ENCODE results near the gene MEGF11. TPM values are rescaled to one million over a fixed set of nuclear protein-coding genes. Genes with fewer than 3 reads are reported as not detected.

Gene MEGF11
- total RNA-seq, 2 donors from 2014 or later = not detected

Other genes with a start within 250 kb of the MEGF11 start
- 10 to 100 TPM; 22.1 to 22.3 TPM for gene DIS3L, start 39.8 kb upstream of the MEGF11 start, total RNA-seq
- 1 to 10 TPM; 2.9 to 4.2 TPM for gene TIPIN, start 102.9 kb upstream of the MEGF11 start, total RNA-seq
- 10 to 100 TPM; 39.2 to 57.3 TPM for gene MAP2K1, start 133.2 kb upstream of the MEGF11 start, total RNA-seq
- gene SNAPC5, start 244.0 kb upstream of the MEGF11 start, total RNA-seq = 10 to 100 TPM; 15.1 to 20.5 TPM

Measured in T-helper 17 cell (primary cell).